Airway epithelial cell (primary cell): ENCODE results near the gene TIMM10B. TPM values are rescaled to one million over a fixed set of nuclear protein-coding genes. Genes with fewer than 3 reads are reported as not detected.

Experiments used
- total RNA-seq: library from RNA; depleted of rRNA; stranded (reverse); fragments of >200 nt; gene quantifications from 2 replicates; pipeline ENCODE4 v1.2.3, GENCODE V29; 2015

The TIMM10B gene, protein sequence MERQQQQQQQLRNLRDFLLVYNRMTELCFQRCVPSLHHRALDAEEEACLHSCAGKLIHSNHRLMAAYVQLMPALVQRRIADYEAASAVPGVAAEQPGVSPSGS
- 25.0 and 37.7 TPM in 2 replicates for total RNA-seq

GRCh38 chr11:6481012-6481923 lies at the start of gene TIMM10B, which contains the start of gene ARFIP2:
TIMM10B (plus strand) TSS chr11:6481501; CDS start chr11:6481517, 16 bp downstream.
ARFIP2 (minus strand) TSS chr11:6481331; CDS start chr11:6480421, 910 bp downstream.

GRCh38 chr11:6440906-6441358 lies 40.4 kb upstream of the TIMM10B start, which contains the start of gene HPX:
HPX (minus strand) TSS chr11:6440987; CDS start chr11:6440963, 24 bp downstream.

DNA sequence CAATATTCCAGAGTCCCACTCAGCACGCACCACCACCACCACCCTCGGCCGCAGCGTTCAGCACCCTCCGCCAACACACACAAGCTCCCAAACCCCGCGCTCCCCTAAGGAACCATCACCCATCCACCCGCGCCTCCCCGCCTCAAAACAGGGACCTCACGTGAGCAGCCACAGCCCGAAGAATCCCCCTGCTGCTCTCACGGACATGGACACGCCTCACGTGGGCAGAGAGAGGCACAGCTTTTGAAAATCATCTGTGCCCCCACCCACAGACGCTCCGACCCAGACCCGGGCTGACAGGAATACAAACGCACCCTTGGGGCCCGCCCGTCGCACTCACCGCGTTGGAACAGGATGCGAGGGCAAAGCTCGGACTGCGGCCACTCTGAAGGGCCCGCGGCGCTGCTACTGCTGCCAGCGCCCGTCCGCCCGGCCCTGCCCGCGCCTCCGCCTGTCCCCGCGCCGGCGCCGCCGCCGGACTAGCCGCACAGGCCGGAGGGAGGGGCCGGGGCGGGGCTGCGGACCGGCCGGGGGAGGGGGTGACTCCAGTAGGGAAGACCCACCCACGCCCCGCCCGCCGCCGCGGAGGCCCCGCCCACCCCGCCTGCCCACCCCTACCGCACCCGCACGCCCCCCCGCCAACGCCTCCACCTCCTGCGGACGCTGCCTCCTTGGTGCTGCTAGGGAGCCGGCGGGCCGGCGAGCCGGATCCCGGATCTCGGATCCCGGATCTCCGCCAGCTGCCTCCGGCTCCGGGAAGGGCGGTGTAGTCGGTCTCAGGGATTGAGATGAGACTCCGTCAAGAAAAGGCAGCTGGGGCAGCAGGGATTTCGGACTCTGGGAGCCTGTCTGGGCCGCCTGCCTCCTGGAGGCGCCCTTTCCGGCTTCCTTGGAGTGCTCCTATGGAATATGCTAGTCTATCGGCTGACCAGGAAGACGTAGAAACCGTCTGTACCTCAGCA lies 7.6 kb upstream of the TIMM10B start, which contains the start of gene TRIM3:
Gene TRIM3 (minus strand): TSS at position 491 of the 962 bp plus-strand sequence. CDS start 8,246 bp downstream, outside the sequence.

GRCh38 chr11:6497069-6497839 lies 16.0 kb downstream of the TIMM10B start, which contains the start of gene DNHD1:
DNHD1 (plus strand) TSS chr11:6497280; CDS start chr11:6498216, 936 bp downstream.

Other genes with a start within 250 kb of the TIMM10B start
- 16.5 and 26.7 TPM in 2 replicates for gene FHIP1B, start 246.9 kb upstream of the TIMM10B start, total RNA-seq
- not detected in 2 replicates for gene CNGA4, start 242.4 kb upstream of the TIMM10B start, total RNA-seq
- not detected in 2 replicates for gene CCKBR, start 221.7 kb upstream of the TIMM10B start, total RNA-seq
- gene CAVIN3, start 161.0 kb upstream of the TIMM10B start, total RNA-seq: 187 and 202 TPM in 2 replicates
- 8.1 and 9.6 TPM in 2 replicates for gene SMPD1, start 91.0 kb upstream of the TIMM10B start, total RNA-seq
- 2.3 and 3.3 TPM in 2 replicates for gene APBB1, start 62.4 kb upstream of the TIMM10B start, total RNA-seq
- 0.28 TPM in 1 of 2 replicates, not detected in the other for gene HPX, start 40.5 kb upstream of the TIMM10B start, total RNA-seq
- gene TRIM3, start 7.6 kb upstream of the TIMM10B start, total RNA-seq: 9.6 and 11.0 TPM in 2 replicates
- gene ARFIP2, start 170 bp upstream of the TIMM10B start, total RNA-seq: 55.6 and 60.4 TPM in 2 replicates
- gene DNHD1, start 15.8 kb downstream of the TIMM10B start, total RNA-seq: 1.1 and 2.0 TPM in 2 replicates
- 15.3 and 15.9 TPM in 2 replicates for gene RRP8, start 122.1 kb downstream of the TIMM10B start, total RNA-seq
- gene ILK, start 122.3 kb downstream of the TIMM10B start, total RNA-seq: 63.5 and 73.3 TPM in 2 replicates
- gene TAF10, start 130.7 kb downstream of the TIMM10B start, total RNA-seq: 66.9 and 85.6 TPM in 2 replicates
- gene TPP1, start 137.9 kb downstream of the TIMM10B start, total RNA-seq: 11.3 and 20.7 TPM in 2 replicates
- gene DCHS1, start 174.3 kb downstream of the TIMM10B start, total RNA-seq: 0.09 and 0.21 TPM in 2 replicates
- 53.6 and 58.1 TPM in 2 replicates for gene MRPL17, start 201.8 kb downstream of the TIMM10B start, total RNA-seq